Osteocyte (in vitro differentiated cells): ENCODE measurements around the gene LIF. TPM values are rescaled to one million over a fixed set of nuclear protein-coding genes. Genes with fewer than 3 reads are reported as not detected.
A peak's percentile ranks its signal among the peaks of the same experiment; 100 is the strongest.

Experiments
- DNase-seq: peaks from one replicate; pipeline ENCODE4 v3.0.0; 2021; ENCODE audit warnings: mixed read lengths; ENCODE audit not compliant: unreplicated experiment; ENCODE audit errors: extremely low spot score
- H3K27ac Mint-ChIP-seq: one replicate; pipeline ENCODE4 v1.8.0; 2021; ENCODE audit warnings: mild to moderate bottlenecking, mixed read lengths; ENCODE audit not compliant: unreplicated experiment
- H3K27me3 Mint-ChIP-seq: one replicate; pipeline ENCODE4 v1.8.0; 2021; ENCODE audit warnings: mixed read lengths; ENCODE audit not compliant: unreplicated experiment
- H3K36me3 Mint-ChIP-seq: one replicate; pipeline ENCODE4 v1.8.0; 2021; ENCODE audit warnings: mixed read lengths; ENCODE audit not compliant: unreplicated experiment
- H3K4me1 Mint-ChIP-seq: one replicate; pipeline ENCODE4 v1.8.0; 2021; ENCODE audit warnings: mixed read lengths; ENCODE audit not compliant: unreplicated experiment
- H3K4me3 Mint-ChIP-seq: one replicate; pipeline ENCODE4 v1.8.0; 2021; ENCODE audit warnings: mild to moderate bottlenecking, moderate library complexity, mixed read lengths; ENCODE audit not compliant: unreplicated experiment
- H3K9me3 Mint-ChIP-seq: one replicate; pipeline ENCODE4 v1.8.0; 2021; ENCODE audit warnings: mixed read lengths; ENCODE audit not compliant: unreplicated experiment
- total RNA-seq: library from RNA; stranded (reverse); gene quantifications from 2 replicates; pipeline ENCODE4 v1.2.1, GENCODE V29; 2021
- TF ChIP-seq, protein P1 (sequence below): fragments of 200-600 bp; sonication (generic); IDR thresholded peaks from 2 replicates; pipeline ENCODE4 v1.5.0; 2021; ENCODE audit warnings: antibody characterized with exemption, mild to moderate bottlenecking, moderate library complexity

LIF gene
- total RNA-seq, 1 donor from 2014 or later: 15.5 TPM

DNA sequence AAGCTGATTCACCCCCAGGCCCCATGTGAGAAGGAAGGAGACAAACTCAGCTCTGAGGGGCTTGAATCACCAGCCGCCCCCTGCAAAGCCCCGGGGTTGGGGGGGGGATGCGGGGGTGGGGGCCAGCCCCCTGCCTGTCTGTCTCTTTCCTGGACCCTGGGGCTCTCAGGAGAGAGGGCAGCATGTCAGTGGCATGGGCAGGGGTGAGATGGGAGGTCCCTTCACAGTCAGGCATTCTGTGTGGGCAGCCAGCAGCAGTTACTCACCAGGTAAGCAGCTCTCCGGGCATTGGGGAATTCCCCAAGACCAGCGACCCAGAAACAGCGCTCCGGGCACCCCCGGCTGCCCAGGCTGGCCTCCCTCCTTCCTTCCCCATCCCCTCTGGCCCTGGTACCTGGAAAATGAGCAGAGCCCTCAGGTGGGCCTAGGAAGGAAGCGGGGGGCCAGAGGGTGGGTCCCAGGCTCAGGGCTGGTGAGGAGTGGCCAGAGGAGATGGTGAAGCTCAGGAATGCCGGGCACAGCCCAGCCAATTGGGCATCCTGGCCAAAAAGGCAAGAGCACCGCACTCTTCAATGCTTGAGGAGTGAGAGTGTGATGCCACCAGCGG is 4.2 kb upstream of the LIF start:
- Mint-ChIP-seq H3K4me3 (no peak overlapping the region), H3K4me1 (peaks cover 71% of the 10 kb centered on the region), H3K27ac (peak overlapping the region; percentile 79), H3K36me3 (no peaks in the 10 kb centered on the region), H3K9me3 (no peaks in the 10 kb centered on the region), H3K27me3 (no peaks in the 10 kb centered on the region)
- TF ChIP-seq, protein P1, sequence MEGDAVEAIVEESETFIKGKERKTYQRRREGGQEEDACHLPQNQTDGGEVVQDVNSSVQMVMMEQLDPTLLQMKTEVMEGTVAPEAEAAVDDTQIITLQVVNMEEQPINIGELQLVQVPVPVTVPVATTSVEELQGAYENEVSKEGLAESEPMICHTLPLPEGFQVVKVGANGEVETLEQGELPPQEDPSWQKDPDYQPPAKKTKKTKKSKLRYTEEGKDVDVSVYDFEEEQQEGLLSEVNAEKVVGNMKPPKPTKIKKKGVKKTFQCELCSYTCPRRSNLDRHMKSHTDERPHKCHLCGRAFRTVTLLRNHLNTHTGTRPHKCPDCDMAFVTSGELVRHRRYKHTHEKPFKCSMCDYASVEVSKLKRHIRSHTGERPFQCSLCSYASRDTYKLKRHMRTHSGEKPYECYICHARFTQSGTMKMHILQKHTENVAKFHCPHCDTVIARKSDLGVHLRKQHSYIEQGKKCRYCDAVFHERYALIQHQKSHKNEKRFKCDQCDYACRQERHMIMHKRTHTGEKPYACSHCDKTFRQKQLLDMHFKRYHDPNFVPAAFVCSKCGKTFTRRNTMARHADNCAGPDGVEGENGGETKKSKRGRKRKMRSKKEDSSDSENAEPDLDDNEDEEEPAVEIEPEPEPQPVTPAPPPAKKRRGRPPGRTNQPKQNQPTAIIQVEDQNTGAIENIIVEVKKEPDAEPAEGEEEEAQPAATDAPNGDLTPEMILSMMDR: no peak
- DNase-seq: no peak

DNA sequence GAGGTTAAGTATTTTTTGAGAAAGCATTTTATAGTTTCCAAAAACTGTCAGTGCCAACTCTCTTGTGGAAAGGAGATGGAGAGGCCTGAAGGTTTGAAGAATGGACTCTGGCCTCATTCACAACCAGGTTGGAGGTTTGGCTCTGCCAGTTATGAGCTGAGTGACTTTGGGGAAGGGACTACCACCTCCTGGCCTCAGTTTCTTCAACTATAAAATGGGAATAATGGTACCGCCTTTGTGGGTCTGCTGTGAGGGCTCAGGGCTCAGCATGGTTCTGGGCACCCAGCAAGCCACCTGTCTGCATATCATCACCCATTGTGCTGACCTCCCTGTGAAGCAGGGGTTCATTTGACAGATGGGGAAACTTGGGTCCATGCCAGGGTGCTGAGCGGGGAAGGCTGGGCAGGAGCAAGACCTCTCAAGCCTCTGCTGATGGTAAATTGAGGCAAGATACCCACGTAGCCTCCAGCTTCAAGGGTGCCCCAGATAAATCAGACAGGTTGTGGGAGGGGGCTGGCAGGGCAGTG is 3.5 kb upstream of the LIF start:
- Mint-ChIP-seq H3K4me3 (no peak overlapping the region), H3K4me1 (peaks cover 75% of the 10 kb centered on the region), H3K27me3 (no peaks in the 10 kb centered on the region), H3K27ac (peak overlapping the region; percentile 47), H3K9me3 (no peaks in the 10 kb centered on the region), H3K36me3 (no peaks in the 10 kb centered on the region)
- no peak for DNase-seq
- TF ChIP-seq, protein P1: no peak

DNA sequence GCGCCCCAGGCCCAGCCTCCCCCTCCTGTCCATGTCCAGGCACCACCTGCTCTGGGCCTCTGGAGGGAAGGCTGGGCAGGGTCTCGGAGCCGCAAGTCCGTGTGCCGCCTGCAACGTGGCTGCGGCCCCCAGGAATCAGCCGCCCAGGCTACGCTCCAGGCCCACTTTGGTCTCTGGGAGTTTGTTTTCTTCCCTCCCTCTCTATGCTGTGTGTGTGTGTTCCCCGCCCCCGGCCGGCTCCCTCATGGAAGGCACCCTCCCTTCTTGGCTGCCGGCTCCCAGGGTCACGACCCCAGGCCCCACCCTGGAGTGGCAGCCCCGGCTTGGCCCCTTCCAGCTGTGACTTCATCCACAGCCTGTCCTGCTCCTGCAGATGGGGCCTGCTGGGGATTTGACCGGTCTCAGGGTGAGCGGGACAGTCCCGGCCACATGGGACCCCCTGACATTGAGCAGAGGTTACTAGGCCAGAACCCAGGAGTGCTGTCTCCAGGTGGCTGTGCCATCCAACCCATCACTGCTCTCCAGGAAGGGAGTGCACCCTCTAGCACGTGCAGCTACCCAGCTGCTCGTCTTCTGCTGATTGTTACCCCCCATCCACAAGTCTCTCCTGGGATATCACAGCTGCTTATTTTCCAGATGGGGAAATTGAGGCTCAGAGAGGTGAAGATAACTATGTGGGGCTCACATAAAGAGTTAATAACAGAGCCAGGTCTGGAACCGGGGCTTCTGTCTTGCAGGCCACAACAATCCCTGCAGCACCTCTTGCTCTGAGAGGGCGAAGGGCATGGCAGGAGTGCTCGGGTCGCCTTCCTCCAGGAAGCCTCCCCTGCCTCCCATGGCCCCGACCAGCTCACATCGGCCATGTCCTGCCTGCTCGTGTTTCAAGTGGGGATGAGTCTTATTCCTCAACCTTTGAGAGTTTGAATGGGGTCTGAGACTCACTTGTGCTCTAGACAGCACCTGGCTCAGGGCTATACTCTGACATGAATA is 2.8 kb upstream of the LIF start:
- Mint-ChIP-seq H3K4me3 (no peak overlapping the region), H3K36me3 (no peaks in the 10 kb centered on the region), H3K4me1 (peaks cover 80% of the 10 kb centered on the region), H3K27me3 (no peaks in the 10 kb centered on the region), H3K27ac (peak overlapping the region; percentile 47), H3K9me3 (no peaks in the 10 kb centered on the region)
- DNase-seq: no peak
- TF ChIP-seq, protein P1: no peak

DNA sequence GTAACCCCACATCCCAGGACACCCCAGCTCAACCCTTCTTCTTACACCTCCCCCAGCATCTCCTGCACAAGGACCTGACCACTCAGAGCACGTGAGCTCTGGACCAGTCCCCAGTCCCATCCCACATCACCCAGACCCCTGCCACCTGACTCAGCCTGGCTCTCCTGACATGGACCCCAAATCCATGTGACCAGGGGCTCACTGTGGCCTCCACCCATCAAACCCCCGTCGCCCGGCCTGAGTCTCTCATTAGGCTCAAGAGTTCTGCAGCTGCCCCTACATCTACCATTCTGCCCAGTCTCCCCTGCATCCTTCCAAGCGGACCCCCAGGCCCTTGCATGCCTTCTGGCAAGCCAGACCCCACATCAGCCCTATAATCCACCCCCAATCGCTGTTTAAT is 1.9 kb upstream of the LIF start:
- no peak for DNase-seq
- TF ChIP-seq, protein P1: no peak
- H3K4me3 Mint-ChIP-seq: peak overlapping the region; percentile 45
- peaks cover 80% of the 10 kb centered on the region for H3K4me1 Mint-ChIP-seq
- H3K27ac Mint-ChIP-seq: peak overlapping the region; percentile 39
- no peaks in the 10 kb centered on the region for H3K9me3 Mint-ChIP-seq
- H3K36me3 Mint-ChIP-seq: peaks cover 2% of the 10 kb centered on the region
- H3K27me3 Mint-ChIP-seq: no peaks in the 10 kb centered on the region

DNA sequence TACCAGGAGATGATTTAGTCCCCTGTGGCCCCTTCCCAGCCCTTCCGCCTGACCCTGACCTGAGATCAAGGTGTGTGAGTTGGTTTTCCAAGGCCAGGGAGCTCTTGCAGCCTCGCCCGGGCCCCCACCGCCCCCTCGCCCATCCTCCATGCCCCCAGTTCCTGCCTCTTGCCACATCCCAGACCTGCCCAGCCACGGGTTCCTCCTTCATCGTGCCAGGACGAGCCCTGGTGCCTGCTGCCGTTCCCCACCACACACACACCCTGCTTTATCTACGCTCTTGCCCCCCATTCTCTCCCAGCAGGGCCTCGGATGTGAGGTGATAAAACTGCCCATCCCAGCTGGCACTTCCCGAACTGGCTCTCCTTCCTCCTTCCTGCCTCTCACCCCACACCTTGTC is 1.4 kb upstream of the LIF start:
- H3K4me3 Mint-ChIP-seq: peak overlapping the region; percentile 45
- H3K27me3 Mint-ChIP-seq: no peaks in the 10 kb centered on the region
- H3K4me1 Mint-ChIP-seq: peaks cover 75% of the 10 kb centered on the region
- H3K27ac Mint-ChIP-seq: peak overlapping the region; percentile 77
- peaks cover 3% of the 10 kb centered on the region for H3K36me3 Mint-ChIP-seq
- no peaks in the 10 kb centered on the region for H3K9me3 Mint-ChIP-seq
- TF ChIP-seq, protein P1: no peak
- no peak for DNase-seq
